Loucy (cell line): Measurements from ENCODE around the gene ABCA5.

Source experiments
- H2AFZ ChIP-seq: fragments of 200-600 bp; sonication (generic); 2 replicates; pipeline ENCODE4 v1.6.0; 2016; ENCODE audit warnings: antibody characterized with exemption, mild to moderate bottlenecking, low read length, moderate library complexity
- H3F3A ChIP-seq: fragments of 200-600 bp; 2 replicates; pipeline ENCODE4 v1.6.0; 2016; ENCODE audit warnings: antibody characterized with exemption, low read depth, mild to moderate bottlenecking
- H3K27me3 ChIP-seq: fragments of 200-600 bp; sonication (generic); 2 replicates; pipeline ENCODE4 v1.6.1; 2014; ENCODE audit warnings: low read length, mild to moderate bottlenecking; ENCODE audit not compliant: insufficient read depth, poor library complexity, severe bottlenecking
- H3K36me3 ChIP-seq: fragments of 200-600 bp; sonication (generic); 2 replicates; pipeline ENCODE4 v1.6.1; 2016; ENCODE audit warnings: low read length; ENCODE audit not compliant: insufficient read depth
- H3K4me1 ChIP-seq: fragments of 200-600 bp; sonication (generic); 2 replicates; pipeline ENCODE4 v1.5.1; 2014; ENCODE audit warnings: low read length, mild to moderate bottlenecking; ENCODE audit not compliant: insufficient read depth, poor library complexity, severe bottlenecking
- H3K4me2 ChIP-seq: fragments of 200-600 bp; sonication (generic); 2 replicates; pipeline ENCODE4 v1.6.0; 2014; ENCODE audit warnings: antibody characterized with exemption, low read length, low read depth, mild to moderate bottlenecking; ENCODE audit not compliant: poor library complexity, severe bottlenecking
- H3K4me3 ChIP-seq: fragments of 200-600 bp; sonication (generic); 2 replicates; pipeline ENCODE4 v1.5.1; 2014; ENCODE audit warnings: low read length, mild to moderate bottlenecking, mixed read lengths; ENCODE audit not compliant: poor library complexity, severe bottlenecking
- H3K79me2 ChIP-seq: fragments of 200-600 bp; sonication (generic); 2 replicates; pipeline ENCODE4 v1.6.1; 2014; ENCODE audit warnings: low read length; ENCODE audit not compliant: insufficient read depth
- H3K9ac ChIP-seq: fragments of 200-600 bp; sonication (generic); 2 replicates; pipeline ENCODE4 v1.6.0; 2014; ENCODE audit warnings: mild to moderate bottlenecking, low read depth, low read length, moderate library complexity; ENCODE audit not compliant: poor library complexity, severe bottlenecking
- H3K9me2 ChIP-seq: fragments of 200-600 bp; sonication (generic); replicated peaks from 2 replicates; pipeline ENCODE4 v1.6.1; 2016; ENCODE audit warnings: low read depth, low read length, mixed read lengths
- H3K9me3 ChIP-seq: fragments of 200-600 bp; sonication (generic); 2 replicates; pipeline ENCODE4 v1.6.1; 2014; ENCODE audit warnings: mild to moderate bottlenecking, antibody characterized with exemption, low read length, low read depth; ENCODE audit not compliant: insufficient read depth
- H4K20me1 ChIP-seq: fragments of 200-600 bp; sonication (generic); 2 replicates; pipeline ENCODE4 v1.6.0; 2014; ENCODE audit warnings: antibody characterized with exemption, low read length, mild to moderate bottlenecking; ENCODE audit not compliant: insufficient read depth, poor library complexity, severe bottlenecking
- EZH2phosphoT487 ChIP-seq: fragments of 200-600 bp; IDR thresholded peaks from 2 replicates; pipeline ENCODE4 v1.6.1; 2018; ENCODE audit warnings: antibody characterized with exemption, mild to moderate bottlenecking, moderate library complexity, borderline replicate concordance
- TF ChIP-seq, protein P1 (sequence below): fragments of 200-600 bp; sonication (generic); conservative IDR thresholded peaks from 2 replicates; pipeline ENCODE4 v1.5.1; 2014; ENCODE audit warnings: mild to moderate bottlenecking, antibody characterized with exemption, low read length

Gene ABCA5

DNA sequence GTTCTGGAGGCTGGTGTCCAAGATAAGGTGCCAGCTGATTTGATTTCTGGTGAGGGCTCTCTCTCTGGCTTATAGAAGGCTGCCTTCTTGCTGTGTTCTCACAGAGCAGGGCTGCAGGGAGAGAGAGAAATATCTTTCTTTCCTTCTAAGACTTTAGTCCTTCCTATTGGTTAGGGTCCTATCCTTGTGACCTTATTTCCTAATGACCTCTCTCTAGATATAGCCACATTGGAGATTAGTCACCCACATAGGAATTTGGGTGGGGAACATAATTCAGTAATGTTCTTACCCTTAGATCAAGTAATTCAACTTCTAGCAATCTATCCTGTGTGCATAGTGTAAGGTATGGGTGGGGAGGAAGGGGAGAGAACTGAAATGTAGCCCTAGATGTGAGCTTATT is 18.0 kb upstream of the ABCA5 start:
- no peak overlapping the region for H2AFZ ChIP-seq
- H3K4me3 ChIP-seq: no peak overlapping the region
- H3K4me1 ChIP-seq: no peaks in the 10 kb centered on the region
- no peaks in the 10 kb centered on the region for H4K20me1 ChIP-seq
- no peaks in the 10 kb centered on the region for H3K79me2 ChIP-seq
- no peaks in the 10 kb centered on the region for H3F3A ChIP-seq
- H3K9ac ChIP-seq: no peak overlapping the region
- H3K9me2 ChIP-seq: no peaks in the 10 kb centered on the region
- H3K4me2 ChIP-seq: no peak overlapping the region
- TF ChIP-seq, protein P1, sequence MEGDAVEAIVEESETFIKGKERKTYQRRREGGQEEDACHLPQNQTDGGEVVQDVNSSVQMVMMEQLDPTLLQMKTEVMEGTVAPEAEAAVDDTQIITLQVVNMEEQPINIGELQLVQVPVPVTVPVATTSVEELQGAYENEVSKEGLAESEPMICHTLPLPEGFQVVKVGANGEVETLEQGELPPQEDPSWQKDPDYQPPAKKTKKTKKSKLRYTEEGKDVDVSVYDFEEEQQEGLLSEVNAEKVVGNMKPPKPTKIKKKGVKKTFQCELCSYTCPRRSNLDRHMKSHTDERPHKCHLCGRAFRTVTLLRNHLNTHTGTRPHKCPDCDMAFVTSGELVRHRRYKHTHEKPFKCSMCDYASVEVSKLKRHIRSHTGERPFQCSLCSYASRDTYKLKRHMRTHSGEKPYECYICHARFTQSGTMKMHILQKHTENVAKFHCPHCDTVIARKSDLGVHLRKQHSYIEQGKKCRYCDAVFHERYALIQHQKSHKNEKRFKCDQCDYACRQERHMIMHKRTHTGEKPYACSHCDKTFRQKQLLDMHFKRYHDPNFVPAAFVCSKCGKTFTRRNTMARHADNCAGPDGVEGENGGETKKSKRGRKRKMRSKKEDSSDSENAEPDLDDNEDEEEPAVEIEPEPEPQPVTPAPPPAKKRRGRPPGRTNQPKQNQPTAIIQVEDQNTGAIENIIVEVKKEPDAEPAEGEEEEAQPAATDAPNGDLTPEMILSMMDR: no peak
- no peak for TF ChIP-seq EZH2phosphoT487
- H3K27me3 ChIP-seq: no peaks in the 10 kb centered on the region
- H3K36me3 ChIP-seq: no peaks in the 10 kb centered on the region
- no peaks in the 10 kb centered on the region for H3K9me3 ChIP-seq

DNA sequence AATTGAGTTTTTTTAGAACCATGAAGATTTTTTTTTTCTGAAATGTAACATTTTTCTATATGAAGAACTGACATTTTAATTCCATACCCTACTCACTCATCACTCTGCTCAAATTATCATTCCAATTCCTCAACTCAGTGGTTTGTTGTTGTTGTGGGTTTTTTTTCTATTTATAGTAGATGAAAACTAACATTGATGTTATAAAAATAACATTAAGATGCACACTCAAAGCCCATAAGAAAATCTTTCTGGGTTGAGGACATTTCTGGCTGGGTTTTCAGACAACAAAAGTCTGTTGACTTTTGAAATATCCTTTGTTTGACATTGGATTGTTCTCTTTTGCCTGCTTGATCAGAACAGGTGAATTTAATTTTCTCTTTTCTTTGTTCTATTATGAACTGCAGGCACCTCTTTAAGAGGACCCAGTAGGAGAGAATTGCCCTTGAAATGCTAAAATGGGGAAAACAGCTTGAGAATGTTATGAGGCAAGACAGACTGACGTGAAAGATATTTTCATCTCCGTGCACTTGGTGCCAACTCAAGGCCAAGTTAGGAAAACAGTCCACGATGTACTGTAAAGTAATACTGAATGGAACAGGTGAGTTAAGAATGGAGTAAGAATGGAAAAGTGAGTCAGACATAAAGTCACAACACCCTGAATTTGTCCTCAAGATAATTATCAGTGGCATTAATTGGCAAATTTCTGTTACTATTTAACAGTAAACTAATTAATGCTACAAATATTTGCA is 16.1 kb upstream of the ABCA5 start:
- H3K27me3 ChIP-seq: no peaks in the 10 kb centered on the region

DNA sequence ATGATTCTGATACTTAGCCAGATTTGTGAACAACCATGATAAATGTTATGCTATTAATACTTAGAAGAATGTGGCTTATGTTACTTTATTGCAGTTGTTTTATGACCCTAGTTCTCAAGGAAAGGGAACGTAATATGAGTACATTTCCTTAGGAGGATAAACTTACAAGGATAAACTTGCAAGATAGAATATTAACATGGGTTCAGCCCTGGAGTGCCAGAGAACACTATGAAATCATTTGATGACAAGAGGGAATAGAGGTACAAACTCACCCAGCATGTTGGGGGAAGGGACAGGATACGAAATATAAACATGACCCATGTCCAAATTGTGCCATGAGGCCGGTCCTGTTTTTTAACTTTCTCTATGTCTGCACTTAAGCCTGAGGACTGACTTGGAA is 13.0 kb upstream of the ABCA5 start:
- Histone ChIP-seq H3K36me3 (no peaks in the 10 kb centered on the region), H3K9ac (no peak overlapping the region), H2AFZ (no peak overlapping the region), H4K20me1 (no peaks in the 10 kb centered on the region), H3K79me2 (no peaks in the 10 kb centered on the region), H3K4me1 (peaks cover 5% of the 10 kb centered on the region), H3K9me2 (no peaks in the 10 kb centered on the region), H3K9me3 (no peaks in the 10 kb centered on the region), H3K27me3 (no peaks in the 10 kb centered on the region), H3F3A (no peaks in the 10 kb centered on the region), H3K4me2 (no peak overlapping the region), H3K4me3 (no peak overlapping the region)
- TF ChIP-seq, protein P1: no peak
- TF ChIP-seq EZH2phosphoT487: no peak

More for the DNA sequence above, 16.1 kb upstream of the ABCA5 start:
- H3K4me1 ChIP-seq: no peaks in the 10 kb centered on the region
- no peak overlapping the region for H3K4me2 ChIP-seq
- H4K20me1 ChIP-seq: no peaks in the 10 kb centered on the region
- no peaks in the 10 kb centered on the region for H3K36me3 ChIP-seq
- H3K4me3 ChIP-seq: no peak overlapping the region
- no peaks in the 10 kb centered on the region for H3F3A ChIP-seq
- no peak overlapping the region for H2AFZ ChIP-seq
- no peak overlapping the region for H3K9ac ChIP-seq
- TF ChIP-seq EZH2phosphoT487: no peak
- TF ChIP-seq, protein P1: no peak
- H3K9me3 ChIP-seq: no peaks in the 10 kb centered on the region
- H3K9me2 ChIP-seq: no peaks in the 10 kb centered on the region
- no peaks in the 10 kb centered on the region for H3K79me2 ChIP-seq
